Measurements from ENCODE around the gene SLC51A.

The SLC51A gene

GRCh38 chr3:196263819-196264218 is 47.5 kb downstream of the SLC51A start:
- no peaks in the 10 kb centered on the region for H3K9me2 ChIP-seq (ENCODE audit: low read depth, low read length)
- no peaks in the 10 kb centered on the region for H3K4me1 ChIP-seq (ENCODE audit: insufficient read depth, low read length, severe bottlenecking)
- H3K9ac ChIP-seq (ENCODE audit: low read length), result no peak overlapping the region
- TF ChIP-seq EZH2 (IDR thresholded peaks at IDR 0.05; ENCODE audit: borderline replicate concordance, low read length) (no peak), CTCF (IDR thresholded peaks at IDR 0.05; ENCODE audit: low read length) (no peak)
- H3K27ac ChIP-seq (ENCODE audit: low read depth, low read length, poor library complexity, severe bottlenecking), result no peak overlapping the region
- peaks cover 17% of the 10 kb centered on the region for H3K36me3 ChIP-seq (ENCODE audit: insufficient read depth, low read length)
- H3F3A ChIP-seq (ENCODE audit: insufficient read depth, low read length), result no peaks in the 10 kb centered on the region
- no peaks in the 10 kb centered on the region for H3K79me2 ChIP-seq (ENCODE audit: insufficient read depth, low read length)
- no peaks in the 10 kb centered on the region for H4K20me1 ChIP-seq (ENCODE audit: insufficient read depth, low read length)
- H3K4me3 ChIP-seq (ENCODE audit: low read depth, low read length, poor library complexity, severe bottlenecking), result no peak overlapping the region
- no peak overlapping the region for H3K4me2 ChIP-seq (ENCODE audit: low read length)
- 0 out of 2 replicates have a peak, but pooled peaks cover 3% of the 10 kb centered on the region for H3K9me3 ChIP-seq (ENCODE audit: low read length)
- no peaks in the 10 kb centered on the region for H3K27me3 ChIP-seq (ENCODE audit: insufficient read depth, low read length)
- no peak overlapping the region for H2AFZ ChIP-seq (ENCODE audit: low read length)

- no peak overlapping the region for H3K27ac ChIP-seq (ENCODE audit: low read depth, low read length, poor library complexity, severe bottlenecking)
- H2AFZ ChIP-seq (ENCODE audit: low read length), result no peak overlapping the region
- no peaks in the 10 kb centered on the region for H3K9me2 ChIP-seq (ENCODE audit: low read depth, low read length)
- no peaks in the 10 kb centered on the region for H4K20me1 ChIP-seq (ENCODE audit: insufficient read depth, low read length)
- H3K9ac ChIP-seq (ENCODE audit: low read length), result no peak overlapping the region
- no peak overlapping the region for H3K4me2 ChIP-seq (ENCODE audit: low read length)
- no peak overlapping the region for H3K4me3 ChIP-seq (ENCODE audit: low read depth, low read length, poor library complexity, severe bottlenecking)
- peaks cover 11% of the 10 kb centered on the region for H3K9me3 ChIP-seq (ENCODE audit: low read length)
- H3K27me3 ChIP-seq (ENCODE audit: insufficient read depth, low read length), result no peaks in the 10 kb centered on the region
- no peak for TF ChIP-seq CTCF (IDR thresholded peaks at IDR 0.05; ENCODE audit: low read length)
- no peak for TF ChIP-seq EZH2 (IDR thresholded peaks at IDR 0.05; ENCODE audit: borderline replicate concordance, low read length)
- no peaks in the 10 kb centered on the region for H3K4me1 ChIP-seq (ENCODE audit: insufficient read depth, low read length, severe bottlenecking)
- no peaks in the 10 kb centered on the region for H3K79me2 ChIP-seq (ENCODE audit: insufficient read depth, low read length)
- no peaks in the 10 kb centered on the region for H3F3A ChIP-seq (ENCODE audit: insufficient read depth, low read length)
- peaks cover 22% of the 10 kb centered on the region for H3K36me3 ChIP-seq (ENCODE audit: insufficient read depth, low read length)
Observed at GRCh38 chr3:196268284-196269163, 52.2 kb downstream of the SLC51A start.

- H3K9me3 ChIP-seq (ENCODE audit: low read length), result peaks cover 20% of the 10 kb centered on the region
- no peak overlapping the region for H2AFZ ChIP-seq (ENCODE audit: low read length)
- no peak overlapping the region for H3K9ac ChIP-seq (ENCODE audit: low read length)
- no peaks in the 10 kb centered on the region for H3F3A ChIP-seq (ENCODE audit: insufficient read depth, low read length)
- no peaks in the 10 kb centered on the region for H3K79me2 ChIP-seq (ENCODE audit: insufficient read depth, low read length)
- TF ChIP-seq EZH2 (IDR thresholded peaks at IDR 0.05; ENCODE audit: borderline replicate concordance, low read length) (no peak), CTCF (IDR thresholded peaks at IDR 0.05; ENCODE audit: low read length) (no peak)
- no peaks in the 10 kb centered on the region for H3K27me3 ChIP-seq (ENCODE audit: insufficient read depth, low read length)
- no peak overlapping the region for H3K4me3 ChIP-seq (ENCODE audit: low read depth, low read length, poor library complexity, severe bottlenecking)
- no peaks in the 10 kb centered on the region for H4K20me1 ChIP-seq (ENCODE audit: insufficient read depth, low read length)
- H3K36me3 ChIP-seq (ENCODE audit: insufficient read depth, low read length), result peaks cover 37% of the 10 kb centered on the region
- H3K9me2 ChIP-seq (ENCODE audit: low read depth, low read length), result no peaks in the 10 kb centered on the region
- H3K4me2 ChIP-seq (ENCODE audit: low read length), result no peak overlapping the region
- no peaks in the 10 kb centered on the region for H3K4me1 ChIP-seq (ENCODE audit: insufficient read depth, low read length, severe bottlenecking)
- no peak overlapping the region for H3K27ac ChIP-seq (ENCODE audit: low read depth, low read length, poor library complexity, severe bottlenecking)
Observed at GRCh38 chr3:196270499-196270898, 54.2 kb downstream of the SLC51A start.

All from OCI-LY1 (cell line).